LNCAP (cell line): ENCODE measurements around the gene ATF6.

ENCODE experiments used
- CTCF ChIP-seq: fragments of 450-650 bp; IDR thresholded peaks from 2 replicates; pipeline ENCODE4 v1.5.1; 2017; ENCODE audit warnings: mild to moderate bottlenecking

The ATF6 gene

GRCh38 chr1:161962091-161962887 is 196.2 kb downstream of the ATF6 start:
- TF ChIP-seq CTCF, result no peak

- no peak for TF ChIP-seq CTCF
Observed at GRCh38 chr1:161966067-161966466, 199.9 kb downstream of the ATF6 start.

- no peak for TF ChIP-seq CTCF
Observed at GRCh38 chr1:161970036-161970435, 203.9 kb downstream of the ATF6 start.

- TF ChIP-seq CTCF, result no peak
Observed at GRCh38 chr1:161970633-161971032, 204.5 kb downstream of the ATF6 start.

- no peak for TF ChIP-seq CTCF
Observed at GRCh38 chr1:161972828-161973227, 206.7 kb downstream of the ATF6 start.

- no peak for TF ChIP-seq CTCF
Observed at GRCh38 chr1:161973924-161974845, 208.1 kb downstream of the ATF6 start.

- TF ChIP-seq CTCF, result no peak
Observed at GRCh38 chr1:161978011-161978790, 212.1 kb downstream of the ATF6 start.
